ENCODE measurements around the gene PIP4K2A. TPM values are rescaled to one million over a fixed set of nuclear protein-coding genes. Genes with fewer than 3 reads are reported as not detected.
"Not testable (repeated sequence)": the region's sequence is repeated elsewhere in the genome, so short reads cannot be mapped to it uniquely, and the experiment has no call there.

Gene PIP4K2A
- total RNA-seq, 1 experiment from 2014 or later = 53.6 TPM

DNA sequence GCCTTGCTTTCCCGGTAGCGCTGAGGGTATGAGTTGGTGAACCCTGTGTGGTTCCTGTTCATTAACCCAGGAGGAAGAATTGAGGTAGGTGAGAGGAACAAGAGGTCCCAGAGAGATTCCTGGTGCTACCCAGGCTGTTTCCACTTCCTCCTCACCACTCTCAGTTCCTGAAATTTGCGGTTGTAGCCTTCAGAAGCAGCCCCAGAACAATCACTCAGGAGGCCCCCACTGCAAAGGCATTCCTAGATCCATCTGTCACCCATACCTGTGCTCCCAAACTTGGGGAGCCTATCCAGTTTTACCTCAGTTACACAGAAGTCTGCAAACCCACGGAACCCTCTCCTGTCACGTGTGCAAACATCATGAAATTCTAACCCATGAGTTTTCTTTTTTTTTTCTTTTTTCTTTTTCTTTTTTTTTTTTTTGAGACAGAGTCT is 9.0 kb upstream of the PIP4K2A start:
- DNase-seq (ENCODE audit: low read depth) = no peak
- in situ Hi-C loops (cut with HindIII; ENCODE audit: low pct_unique_long_range_greater_than_20kb, low sequenced_read_pairs) = no loop called here

DNA sequence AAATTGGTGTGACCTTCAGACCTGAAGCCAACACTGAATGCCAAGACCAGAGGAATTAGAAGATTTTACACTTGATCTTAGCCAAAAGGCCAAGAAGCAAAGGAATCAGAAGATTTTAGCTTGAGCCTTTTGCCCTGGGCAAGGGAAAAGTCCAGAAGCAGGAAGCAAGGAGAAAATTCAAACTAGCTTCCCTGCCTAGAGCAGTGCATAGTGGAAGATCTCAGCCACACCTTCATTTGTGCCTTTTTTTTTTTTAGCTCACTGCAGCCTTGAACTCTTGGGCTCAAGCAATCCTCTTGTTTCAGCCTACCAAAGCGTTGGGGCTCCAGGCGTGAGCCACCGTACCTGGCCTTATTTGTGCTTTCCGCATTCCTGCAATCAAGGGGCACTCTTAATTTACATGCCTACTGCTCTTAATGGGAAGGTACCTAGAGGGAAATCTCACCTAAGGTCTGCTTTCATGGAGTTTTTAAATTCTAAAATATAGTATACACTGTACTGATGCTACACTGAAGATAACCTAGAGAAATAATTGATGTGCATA is 8.3 kb upstream of the PIP4K2A start:
- DNase-seq (ENCODE audit: low read depth) = no peak

DNA sequence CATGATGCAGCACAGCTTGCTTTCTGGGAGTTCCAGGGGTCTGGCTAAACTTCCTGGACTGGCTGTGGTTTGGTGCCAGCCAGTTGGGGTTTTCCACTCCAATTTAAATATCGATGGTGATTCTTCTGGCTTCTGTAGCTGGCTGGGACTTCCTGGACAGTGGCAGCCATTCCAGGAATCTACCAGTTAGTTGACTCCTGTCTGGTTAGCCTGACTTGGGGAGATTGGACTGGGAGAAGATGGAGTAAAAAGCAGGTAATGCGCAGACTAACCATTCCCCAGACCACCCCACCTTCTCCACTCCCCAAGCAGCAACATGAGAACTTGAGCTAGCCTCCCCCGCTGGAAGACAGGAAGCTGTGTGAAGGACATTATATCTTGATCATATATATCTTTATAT is 6.3 kb upstream of the PIP4K2A start:
- in situ Hi-C loops (cut with HindIII; ENCODE audit: low pct_unique_long_range_greater_than_20kb, low sequenced_read_pairs) = no loop called here
- no peak for DNase-seq (ENCODE audit: low read depth)

More for the DNA sequence above, 8.3 kb upstream of the PIP4K2A start:
- in situ Hi-C loops (cut with HindIII; ENCODE audit: low pct_unique_long_range_greater_than_20kb, low sequenced_read_pairs) = no loop called here

DNA sequence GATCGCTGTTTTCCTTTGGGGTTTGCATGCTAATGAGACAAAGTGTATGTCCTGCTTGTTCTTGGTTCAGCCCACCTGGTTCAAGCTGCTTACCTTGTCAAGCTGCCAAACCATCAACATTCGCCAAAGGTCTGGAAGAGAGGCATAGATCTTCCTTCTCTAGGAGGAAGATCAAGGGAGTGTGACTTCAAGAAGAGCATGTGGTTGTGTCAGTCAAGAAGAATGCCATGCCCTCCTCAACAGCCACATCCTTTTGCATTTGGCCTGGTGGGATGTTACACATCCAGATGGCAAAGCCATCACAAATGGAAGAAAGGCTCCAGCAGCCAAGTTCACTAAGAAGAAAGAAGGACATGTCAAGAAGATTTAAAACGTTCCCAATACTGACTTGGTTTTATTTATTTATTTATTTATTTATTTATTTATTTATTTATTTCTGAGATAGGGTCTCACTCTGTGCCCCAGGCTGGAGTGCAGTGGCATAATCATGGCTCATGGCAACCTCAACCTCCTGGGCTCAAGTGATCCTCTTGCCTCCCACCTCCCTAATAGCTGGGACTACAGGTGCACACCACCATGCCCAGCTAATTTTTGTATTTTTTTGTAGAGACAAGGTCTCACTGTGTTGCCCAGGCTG is 5.1 kb upstream of the PIP4K2A start:
- in situ Hi-C loops (cut with HindIII; ENCODE audit: low pct_unique_long_range_greater_than_20kb, low sequenced_read_pairs) = no loop called here
- no peak for DNase-seq (ENCODE audit: low read depth)

DNA sequence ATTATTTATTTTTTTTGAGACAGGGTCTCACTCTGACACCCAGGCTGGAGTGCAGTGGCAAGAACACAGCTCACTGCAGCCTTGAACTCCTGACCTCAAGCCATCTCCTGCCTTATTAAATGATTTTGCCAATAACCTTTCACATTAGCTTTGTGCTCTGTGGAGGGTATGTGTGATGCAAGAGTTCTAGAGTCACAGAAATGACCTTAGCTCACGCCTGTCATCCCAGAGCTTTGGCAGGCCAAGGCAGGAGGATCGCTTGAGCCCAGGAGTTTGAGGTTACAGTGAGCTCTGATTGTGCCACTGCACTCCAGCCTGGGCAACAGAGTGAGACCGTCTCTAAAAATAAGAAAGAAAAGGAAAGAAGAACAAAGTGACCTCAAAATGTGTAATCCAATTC is 4.3 kb upstream of the PIP4K2A start:
- in situ Hi-C loops (cut with HindIII; ENCODE audit: low pct_unique_long_range_greater_than_20kb, low sequenced_read_pairs); DNase-seq (ENCODE audit: low read depth): not testable (repeated sequence)

DNA sequence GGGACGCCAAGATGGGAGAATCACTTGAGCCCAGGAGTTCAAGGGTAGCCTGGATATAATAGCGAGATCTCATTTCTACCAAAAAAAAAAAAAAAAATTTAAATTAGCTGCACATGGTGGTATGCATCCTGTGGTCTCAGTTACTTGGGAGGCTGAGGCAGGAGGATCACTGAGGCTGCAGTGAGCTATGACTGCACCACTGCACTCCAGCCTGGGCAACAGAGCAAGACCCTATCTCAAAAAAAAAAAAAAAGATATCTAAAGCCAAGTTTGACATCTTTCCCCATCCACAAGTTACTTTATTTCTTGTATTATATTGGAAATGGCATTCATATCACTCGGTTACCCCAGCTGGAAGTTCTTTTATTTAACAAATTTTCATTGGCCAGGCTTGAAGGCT is 3.4 kb upstream of the PIP4K2A start:
- in situ Hi-C loops (cut with HindIII; ENCODE audit: low pct_unique_long_range_greater_than_20kb, low sequenced_read_pairs) = no loop called here
- no peak for DNase-seq (ENCODE audit: low read depth)

DNA sequence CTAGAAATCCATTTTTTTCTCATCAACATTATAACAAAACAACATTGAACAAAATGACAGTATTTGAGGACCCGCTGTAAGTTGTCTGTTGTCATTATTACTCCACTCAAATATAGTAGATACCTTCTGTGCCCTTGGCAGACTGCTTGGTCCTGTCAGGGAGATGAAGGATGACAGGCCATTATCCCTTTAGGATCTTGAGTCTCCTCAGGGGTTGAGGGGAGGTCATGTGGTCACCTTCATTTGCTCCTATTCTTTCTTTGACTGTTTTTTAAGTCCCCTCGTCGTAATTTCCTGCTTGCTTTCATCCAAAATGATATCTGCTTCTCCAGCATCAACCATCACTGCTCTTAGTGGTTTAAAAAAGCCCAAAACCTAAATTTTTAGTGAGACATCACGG is 2.6 kb upstream of the PIP4K2A start:
- no peak for DNase-seq (ENCODE audit: low read depth)
- in situ Hi-C loops (cut with HindIII; ENCODE audit: low pct_unique_long_range_greater_than_20kb, low sequenced_read_pairs) = no loop called here

DNA sequence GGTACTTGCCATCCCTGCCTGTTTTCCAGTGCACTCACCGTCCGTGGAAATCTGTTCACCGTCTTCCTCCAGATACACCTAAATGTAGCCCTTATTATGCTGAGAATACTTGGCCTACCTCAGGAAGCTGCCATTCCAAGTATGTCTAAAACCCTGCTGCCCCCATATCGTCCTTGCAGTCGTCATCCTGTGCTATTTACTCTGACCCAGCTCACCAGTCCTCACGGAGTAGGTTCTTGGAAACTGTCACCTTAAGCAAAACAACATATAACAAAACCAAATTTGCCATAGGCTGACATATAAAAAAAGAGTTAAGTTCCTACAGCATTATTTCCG is 880 bp upstream of the PIP4K2A start:
- in situ Hi-C loops (cut with HindIII; ENCODE audit: low pct_unique_long_range_greater_than_20kb, low sequenced_read_pairs) = no loop called here
- no peak for DNase-seq (ENCODE audit: low read depth)

DNA sequence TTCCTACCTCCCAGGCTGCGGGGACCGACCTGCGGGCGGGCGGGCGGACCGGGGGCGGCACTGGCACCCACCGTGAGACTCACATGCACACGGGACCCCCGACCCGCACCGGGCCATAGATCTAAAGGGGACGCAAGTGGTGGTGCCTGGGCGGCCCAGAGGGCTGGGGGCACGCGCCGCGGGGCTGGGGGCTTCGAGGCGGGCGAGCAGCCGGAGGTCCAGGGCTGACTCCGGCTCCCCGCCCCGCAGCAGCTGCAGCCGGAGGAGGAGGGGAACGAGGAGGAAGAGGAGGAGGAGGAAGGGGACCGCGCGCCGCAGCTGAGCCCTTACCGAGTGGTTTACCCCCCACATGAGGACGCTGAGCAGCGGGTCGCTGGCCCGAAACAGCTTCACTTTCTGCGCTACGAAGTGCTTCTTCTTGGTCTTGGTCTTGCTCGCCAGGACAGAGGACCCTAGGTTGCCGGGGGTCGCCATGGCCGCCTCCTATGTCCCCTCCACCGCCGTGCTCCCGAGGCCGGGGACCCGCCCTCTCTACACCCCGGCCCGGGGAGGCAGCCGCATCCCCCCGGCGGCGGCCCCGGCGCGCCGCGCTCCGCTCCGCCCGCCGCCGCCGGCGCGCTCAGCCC is 412 bp downstream of the PIP4K2A start:
- peak; percentile 38 for DNase-seq (ENCODE audit: low read depth)
- in situ Hi-C loops (cut with HindIII; ENCODE audit: low pct_unique_long_range_greater_than_20kb, low sequenced_read_pairs) = no loop called here

DNA sequence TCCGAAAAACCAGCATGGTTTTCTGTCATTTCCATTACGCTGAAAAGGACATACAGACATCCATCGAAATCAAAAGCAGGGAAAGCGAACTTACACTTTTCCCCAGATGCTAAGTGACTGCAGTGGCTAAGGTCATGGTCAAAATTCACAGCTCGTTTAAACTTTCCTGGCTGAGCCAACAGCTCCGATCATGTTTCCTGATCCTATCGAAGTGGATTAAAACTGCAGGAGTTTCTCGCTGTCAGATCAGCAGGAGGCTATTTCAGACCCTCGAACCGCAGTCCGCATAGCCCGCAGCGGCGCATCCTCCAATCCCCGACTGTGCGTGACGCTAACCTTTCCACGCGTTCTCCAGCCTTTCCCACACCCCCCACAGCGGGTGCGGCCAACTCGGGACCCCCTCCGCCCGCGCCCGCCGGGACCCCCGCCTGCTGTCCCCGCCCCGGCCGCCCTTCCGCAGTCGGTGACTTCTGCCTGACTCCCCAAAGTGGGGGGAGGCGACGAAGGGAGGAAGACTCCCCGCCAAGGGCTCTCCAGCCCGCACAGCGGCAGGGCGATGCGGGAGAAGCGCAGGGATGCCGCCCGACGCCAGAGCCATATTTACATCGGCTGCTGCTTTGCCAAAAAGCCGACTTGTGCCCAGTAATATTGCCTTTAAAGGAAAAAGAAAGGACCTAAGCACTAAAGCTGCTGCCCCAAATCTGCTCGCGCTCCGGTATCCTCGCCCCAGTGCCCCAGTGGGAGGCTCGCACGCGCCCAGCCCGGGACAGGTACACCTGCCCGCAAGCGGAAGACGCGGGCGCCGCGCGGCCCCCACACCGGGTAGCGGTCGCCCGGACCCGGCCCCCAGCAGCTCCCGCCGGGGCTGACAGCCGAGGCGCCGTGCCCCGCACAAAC is 1.2 kb downstream of the PIP4K2A start:
- DNase-seq (ENCODE audit: low read depth) = peak; percentile 54
- in situ Hi-C loops (cut with HindIII; ENCODE audit: low pct_unique_long_range_greater_than_20kb, low sequenced_read_pairs) = no loop called here

DNA sequence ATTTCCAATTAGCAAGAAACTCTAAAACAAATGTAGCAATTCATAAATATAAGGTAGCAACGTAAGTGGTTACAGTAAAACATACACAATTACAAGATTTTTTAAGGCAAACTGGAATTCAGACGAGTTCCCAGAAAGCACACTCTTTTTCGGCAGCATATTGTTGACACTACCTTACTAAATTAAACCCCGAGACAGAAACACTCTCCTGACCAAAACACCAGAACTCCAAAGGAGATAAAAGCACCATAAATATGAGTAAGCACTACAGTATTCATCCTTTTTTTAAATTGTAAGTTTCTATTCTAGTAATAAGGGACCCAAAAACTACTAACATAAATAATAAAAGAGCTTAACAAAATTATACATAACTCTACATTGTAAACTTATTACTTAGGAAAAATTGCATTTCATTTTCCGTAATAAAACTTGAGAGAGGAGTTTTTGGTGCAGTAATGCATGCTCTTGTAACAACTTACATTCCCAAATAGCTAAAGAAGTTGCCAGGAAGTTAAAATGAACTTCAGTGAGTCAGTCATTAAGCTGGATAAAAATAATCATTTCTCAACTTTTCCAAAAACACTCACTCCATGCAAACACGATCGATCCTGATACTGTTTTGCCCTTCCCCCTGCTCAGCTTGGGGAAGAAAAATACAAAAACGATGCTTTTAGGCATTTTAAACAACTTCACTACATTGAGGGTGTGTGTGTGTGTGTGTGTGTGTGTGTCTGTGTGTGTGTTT is 2.0 kb downstream of the PIP4K2A start:
- DNase-seq (ENCODE audit: low read depth) = no peak
- in situ Hi-C loops (cut with HindIII; ENCODE audit: low pct_unique_long_range_greater_than_20kb, low sequenced_read_pairs) = no loop called here

DNA sequence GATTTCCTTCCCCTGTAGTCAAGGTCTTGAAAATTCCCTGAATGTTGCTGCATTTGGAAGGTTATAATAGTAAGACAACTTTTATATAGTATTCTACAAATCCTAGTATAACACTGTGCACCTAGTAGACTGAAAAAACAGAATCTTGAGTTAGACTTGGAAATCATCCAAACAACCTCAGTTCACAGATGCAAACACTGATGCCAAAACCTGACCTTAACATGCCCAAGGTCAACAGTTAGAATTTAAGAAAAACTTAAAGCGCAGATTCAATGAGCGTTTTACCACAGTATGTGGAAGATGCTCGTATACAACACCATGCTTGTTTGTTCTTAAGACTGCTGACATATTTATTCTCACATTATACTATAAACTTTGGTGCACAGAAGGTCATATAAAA is 3.0 kb downstream of the PIP4K2A start:
- DNase-seq (ENCODE audit: low read depth) = no peak
- in situ Hi-C loops (cut with HindIII; ENCODE audit: low pct_unique_long_range_greater_than_20kb, low sequenced_read_pairs) = no loop called here

DNA sequence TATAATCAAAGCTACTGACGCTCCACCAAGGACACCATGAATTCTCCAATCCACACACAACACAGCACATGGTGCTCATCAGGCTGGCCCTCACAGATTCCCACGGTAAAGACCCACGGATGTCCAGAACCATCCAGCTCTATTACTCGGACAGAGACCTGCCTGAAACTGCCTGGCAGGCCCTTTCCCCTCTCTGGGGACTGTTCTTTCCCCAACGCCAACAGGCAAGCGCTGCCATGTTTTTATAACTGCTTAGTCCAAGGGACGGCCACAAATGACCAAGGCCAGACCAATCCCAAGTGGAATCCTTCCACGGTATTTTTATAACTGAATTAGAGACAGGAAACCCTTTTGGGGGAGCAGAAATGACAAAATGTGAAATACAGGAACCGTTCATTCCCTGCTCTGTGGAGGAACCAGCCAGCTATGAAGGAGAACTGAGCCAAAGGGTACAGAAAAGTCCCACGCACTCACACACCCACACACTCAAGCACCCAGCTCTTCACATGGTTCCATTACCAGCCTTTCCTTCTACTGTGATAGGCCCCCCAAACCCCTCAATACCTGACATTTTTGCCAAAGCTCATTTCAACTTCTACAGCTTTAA is 4.1 kb downstream of the PIP4K2A start:
- DNase-seq (ENCODE audit: low read depth) = no peak
- in situ Hi-C loops (cut with HindIII; ENCODE audit: low pct_unique_long_range_greater_than_20kb, low sequenced_read_pairs) = no loop called here

DNA sequence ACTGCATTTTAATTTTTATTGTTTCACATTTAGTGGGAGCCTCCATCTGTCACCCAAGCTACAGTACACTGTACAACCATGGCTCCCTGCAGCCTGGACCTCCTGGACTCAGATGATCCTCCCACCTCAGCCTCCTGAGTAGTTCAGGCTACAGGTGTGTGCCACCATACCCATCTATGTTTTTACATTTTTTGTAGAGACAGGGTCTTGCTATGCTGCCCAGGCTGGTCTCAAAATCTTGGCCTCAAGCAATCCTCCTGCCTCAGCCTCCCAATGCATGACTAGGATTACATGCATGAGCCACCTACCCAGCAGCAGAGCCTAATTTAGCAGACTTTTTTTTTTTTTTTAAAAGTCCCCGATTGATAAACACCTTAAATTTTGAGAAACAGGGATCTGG is 5.6 kb downstream of the PIP4K2A start:
- in situ Hi-C loops (cut with HindIII; ENCODE audit: low pct_unique_long_range_greater_than_20kb, low sequenced_read_pairs) = no loop called here
- no peak for DNase-seq (ENCODE audit: low read depth)

DNA sequence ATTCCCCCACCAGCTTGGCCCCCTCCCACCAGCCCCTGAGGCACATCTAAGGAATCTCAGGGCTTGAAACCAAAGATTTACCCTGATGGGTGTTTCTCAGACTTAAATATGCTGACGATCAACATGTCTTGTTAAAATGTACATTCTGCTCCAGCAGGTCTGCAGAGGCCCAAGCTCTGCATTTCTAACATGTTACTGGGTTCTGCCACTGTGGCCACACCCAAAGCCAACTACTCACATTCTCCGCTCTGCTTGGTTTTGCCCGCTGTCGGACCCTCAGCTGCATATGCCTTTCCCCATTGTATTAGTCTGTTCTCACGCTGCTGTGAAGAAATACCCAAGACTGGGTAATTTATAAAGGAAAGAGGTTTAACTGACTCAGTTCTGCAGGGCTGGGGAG is 8.9 kb downstream of the PIP4K2A start:
- DNase-seq (ENCODE audit: low read depth) = no peak
- in situ Hi-C loops (cut with HindIII; ENCODE audit: low pct_unique_long_range_greater_than_20kb, low sequenced_read_pairs) = no loop called here

DNA sequence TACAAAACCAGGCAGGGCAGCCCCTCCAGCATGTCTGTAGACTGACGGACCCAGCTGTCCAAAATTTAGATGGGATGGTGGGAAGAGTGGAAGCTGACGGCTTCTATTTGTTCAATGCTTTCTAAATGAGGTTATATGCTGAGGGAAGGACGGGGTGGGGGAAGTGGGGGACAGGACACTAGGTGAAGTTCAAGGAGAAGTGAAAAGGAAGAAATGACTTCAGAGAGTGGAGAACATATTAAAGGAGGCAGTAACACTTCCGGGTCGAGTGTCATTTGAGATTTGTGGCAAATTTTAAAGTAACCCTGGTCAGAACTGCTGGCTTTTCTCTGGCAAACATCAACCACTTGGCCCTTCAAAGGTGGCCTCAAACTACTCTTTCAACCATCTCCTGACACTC is 9.4 kb downstream of the PIP4K2A start:
- in situ Hi-C loops (cut with HindIII; ENCODE audit: low pct_unique_long_range_greater_than_20kb, low sequenced_read_pairs) = no loop called here

DNA sequence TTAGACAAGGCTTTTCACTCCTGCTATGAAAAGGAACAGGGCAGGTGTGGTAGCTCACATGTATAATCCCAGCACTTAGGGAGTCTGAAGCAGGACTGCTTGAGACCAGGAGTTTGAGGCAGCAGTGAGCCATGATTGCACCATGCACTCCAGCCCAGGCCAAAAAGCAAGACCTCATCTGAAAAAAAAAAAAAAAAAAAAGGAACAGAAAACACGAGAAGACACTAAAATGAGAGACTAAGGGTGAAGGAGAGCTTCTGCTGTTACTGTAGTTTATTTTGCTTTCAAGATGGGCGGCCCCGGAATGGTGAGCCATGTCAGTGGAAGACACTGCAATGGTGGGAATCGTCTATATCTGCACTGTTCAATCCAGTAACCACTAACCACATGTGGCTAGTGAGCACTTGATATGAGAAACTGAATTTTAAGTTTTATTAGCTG is 9.9 kb downstream of the PIP4K2A start:
- in situ Hi-C loops (cut with HindIII; ENCODE audit: low pct_unique_long_range_greater_than_20kb, low sequenced_read_pairs) = no loop called here

More for the DNA sequence above, 9.4 kb downstream of the PIP4K2A start:
- no peak for DNase-seq (ENCODE audit: low read depth)

DNA sequence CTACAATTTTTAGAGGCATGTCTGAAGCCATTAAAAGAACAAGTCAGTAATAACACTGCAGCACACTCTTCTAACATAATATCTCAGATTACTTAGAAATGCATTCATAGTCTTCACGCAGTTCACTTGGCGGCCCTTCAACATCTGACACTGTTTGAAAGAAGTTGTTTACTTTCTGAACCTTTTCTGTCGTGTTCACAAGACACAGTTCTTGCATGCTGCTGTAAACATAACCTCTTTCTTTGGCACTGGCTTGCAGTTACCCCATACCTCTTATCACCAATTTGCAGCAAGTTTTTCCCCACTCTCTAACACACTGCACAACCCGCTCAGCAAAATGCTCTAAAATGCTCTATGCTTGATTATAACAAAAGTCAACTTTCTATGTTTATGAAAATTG is 12.0 kb downstream of the PIP4K2A start:
- no peak for DNase-seq (ENCODE audit: low read depth)
- in situ Hi-C loops (cut with HindIII; ENCODE audit: low pct_unique_long_range_greater_than_20kb, low sequenced_read_pairs) = no loop called here

More for the DNA sequence above, 9.9 kb downstream of the PIP4K2A start:
- no peak for DNase-seq (ENCODE audit: low read depth)

Measured in Caki2 (cell line).